Astrocyte (in vitro differentiated cells and primary cell): Measurements from ENCODE around the gene MYOCD. TPM values are rescaled to one million over a fixed set of nuclear protein-coding genes. Genes with fewer than 3 reads are reported as not detected.

Experiments
- DNase-seq: peaks from one replicate; pipeline ENCODE4 v3.0.0-alpha.2; 2010; ENCODE audit warnings: low read depth
- FAIRE-seq: peaks from 2 replicates; lab custom pipeline; 2011; peaks lifted over from hg19 to GRCh38; lab: Jason Lieb, UNC
- H2AFZ ChIP-seq: 2 replicates; pipeline ENCODE4 v1.6.0; 2012; ENCODE audit warnings: low read depth, low read length, inconsistent platforms
- H3K27ac ChIP-seq: 2 replicates; pipeline ENCODE4 v1.5.1; 2011; ENCODE audit warnings: low read depth, low read length, inconsistent platforms
- H3K27me3 ChIP-seq: 2 replicates; pipeline ENCODE4 v1.6.0; 2011; ENCODE audit warnings: low read length, inconsistent platforms; ENCODE audit not compliant: insufficient read depth
- H3K36me3 ChIP-seq: 2 replicates; pipeline ENCODE4 v1.5.1; 2011; ENCODE audit warnings: low read length, inconsistent platforms; ENCODE audit not compliant: insufficient read depth
- H3K4me1 ChIP-seq: 2 replicates; pipeline ENCODE4 v1.5.1; 2011; ENCODE audit warnings: low read length, inconsistent platforms; ENCODE audit not compliant: insufficient read depth
- H3K4me2 ChIP-seq: 2 replicates; pipeline ENCODE4 v1.6.0; 2012; ENCODE audit warnings: low read length, inconsistent platforms
- H3K4me3 ChIP-seq: 2 replicates; pipeline ENCODE4 v1.5.1; 2011; ENCODE audit warnings: low read depth, mild to moderate bottlenecking, low read length, inconsistent platforms; ENCODE audit not compliant: insufficient read depth
- H3K79me2 ChIP-seq: 2 replicates; pipeline ENCODE4 v1.6.0; 2012; ENCODE audit warnings: mild to moderate bottlenecking, low read length, inconsistent platforms; ENCODE audit not compliant: insufficient read depth
- H3K9ac ChIP-seq: 2 replicates; pipeline ENCODE4 v1.6.0; 2012; ENCODE audit warnings: mild to moderate bottlenecking, low read length, inconsistent platforms
- H3K9me3 ChIP-seq: 2 replicates; pipeline ENCODE4 v1.5.1; 2012; ENCODE audit warnings: low read depth, mild to moderate bottlenecking, low read length, inconsistent platforms; ENCODE audit not compliant: insufficient read depth
- H4K20me1 ChIP-seq: 2 replicates; pipeline ENCODE4 v1.6.0; 2012; ENCODE audit warnings: low read length, inconsistent platforms; ENCODE audit not compliant: insufficient read depth
- H3K27ac Mint-ChIP-seq: one replicate; pipeline ENCODE4 v1.8.0; 2021; ENCODE audit warnings: mild to moderate bottlenecking, mixed read lengths; ENCODE audit not compliant: unreplicated experiment
- H3K27me3 Mint-ChIP-seq: one replicate; pipeline ENCODE4 v1.8.0; 2021; ENCODE audit warnings: low read depth, mixed read lengths; ENCODE audit not compliant: unreplicated experiment
- H3K36me3 Mint-ChIP-seq: one replicate; pipeline ENCODE4 v1.8.0; 2021; ENCODE audit warnings: low read depth, mixed read lengths; ENCODE audit not compliant: unreplicated experiment
- H3K4me1 Mint-ChIP-seq: one replicate; pipeline ENCODE4 v1.8.0; 2021; ENCODE audit warnings: low read depth, mixed read lengths; ENCODE audit not compliant: unreplicated experiment
- H3K4me3 Mint-ChIP-seq: one replicate; pipeline ENCODE4 v1.8.0; 2021; ENCODE audit warnings: mild to moderate bottlenecking, moderate library complexity, mixed read lengths; ENCODE audit not compliant: unreplicated experiment
- H3K9me3 Mint-ChIP-seq: one replicate; pipeline ENCODE4 v1.8.0; 2021; ENCODE audit warnings: mild to moderate bottlenecking, mixed read lengths; ENCODE audit not compliant: unreplicated experiment
- EZH2 ChIP-seq: IDR thresholded peaks from 2 replicates; pipeline ENCODE4 v1.6.1; 2012; ENCODE audit warnings: mild to moderate bottlenecking, low read length, inconsistent platforms; ENCODE audit not compliant: insufficient read depth
- total RNA-seq: library from RNA; stranded (reverse); gene quantifications from 2 replicates; pipeline ENCODE4 v1.2.1, GENCODE V29; 2021
- TF ChIP-seq, protein P1 (sequence below): IDR thresholded peaks from 2 replicates; pipeline ENCODE4 v1.5.1; 2011; ENCODE audit warnings: low read depth, mild to moderate bottlenecking, inconsistent platforms, low read length, moderate library complexity; ENCODE audit not compliant: insufficient read depth

MYOCD gene
- total RNA-seq, 1 donor from 2014 or later: 2.8 TPM

DNA sequence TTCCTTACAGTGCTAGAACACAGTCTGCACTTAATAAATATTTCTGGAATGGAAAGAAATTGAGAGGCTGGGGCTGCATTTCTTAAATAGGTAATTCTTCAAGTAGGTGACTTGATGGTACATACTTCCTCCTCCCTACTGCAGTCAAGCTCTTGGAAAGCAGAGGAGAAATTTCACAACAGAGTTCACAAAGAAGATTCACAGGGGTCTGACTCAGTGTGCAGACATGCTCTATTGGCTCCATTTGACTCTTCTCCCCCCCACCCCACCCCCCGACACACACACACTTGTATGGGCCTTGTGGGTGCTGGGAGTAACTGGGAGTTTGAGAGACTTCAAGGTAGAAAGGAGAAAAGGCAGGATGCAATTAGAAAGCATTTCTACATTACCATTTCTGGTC lies 6.2 kb upstream of the MYOCD start:
- no peak overlapping the region for H3K4me3 ChIP-seq
- no peak overlapping the region for H3K4me2 ChIP-seq
- Mint-ChIP-seq H3K36me3 (no peaks in the 10 kb centered on the region), H3K27me3 (peaks cover 14% of the 10 kb centered on the region), H3K4me1 (peaks cover 10% of the 10 kb centered on the region), H3K9me3 (no peaks in the 10 kb centered on the region), H3K27ac (no peak overlapping the region), H3K4me3 (no peak overlapping the region)
- H3K4me1 ChIP-seq: no peaks in the 10 kb centered on the region
- FAIRE-seq (no peak), DNase-seq (peak; percentile 62)
- no peak overlapping the region for H3K27ac ChIP-seq
- peaks cover 7% of the 10 kb centered on the region for H3K27me3 ChIP-seq
- TF ChIP-seq, protein P1, sequence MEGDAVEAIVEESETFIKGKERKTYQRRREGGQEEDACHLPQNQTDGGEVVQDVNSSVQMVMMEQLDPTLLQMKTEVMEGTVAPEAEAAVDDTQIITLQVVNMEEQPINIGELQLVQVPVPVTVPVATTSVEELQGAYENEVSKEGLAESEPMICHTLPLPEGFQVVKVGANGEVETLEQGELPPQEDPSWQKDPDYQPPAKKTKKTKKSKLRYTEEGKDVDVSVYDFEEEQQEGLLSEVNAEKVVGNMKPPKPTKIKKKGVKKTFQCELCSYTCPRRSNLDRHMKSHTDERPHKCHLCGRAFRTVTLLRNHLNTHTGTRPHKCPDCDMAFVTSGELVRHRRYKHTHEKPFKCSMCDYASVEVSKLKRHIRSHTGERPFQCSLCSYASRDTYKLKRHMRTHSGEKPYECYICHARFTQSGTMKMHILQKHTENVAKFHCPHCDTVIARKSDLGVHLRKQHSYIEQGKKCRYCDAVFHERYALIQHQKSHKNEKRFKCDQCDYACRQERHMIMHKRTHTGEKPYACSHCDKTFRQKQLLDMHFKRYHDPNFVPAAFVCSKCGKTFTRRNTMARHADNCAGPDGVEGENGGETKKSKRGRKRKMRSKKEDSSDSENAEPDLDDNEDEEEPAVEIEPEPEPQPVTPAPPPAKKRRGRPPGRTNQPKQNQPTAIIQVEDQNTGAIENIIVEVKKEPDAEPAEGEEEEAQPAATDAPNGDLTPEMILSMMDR: no peak
- no peak for TF ChIP-seq EZH2
- no peaks in the 10 kb centered on the region for H3K36me3 ChIP-seq
- H3K9ac ChIP-seq: no peak overlapping the region
- no peaks in the 10 kb centered on the region for H3K79me2 ChIP-seq
- H4K20me1 ChIP-seq: no peaks in the 10 kb centered on the region
- no peaks in the 10 kb centered on the region for H3K9me3 ChIP-seq
- H2AFZ ChIP-seq: no peak overlapping the region

DNA sequence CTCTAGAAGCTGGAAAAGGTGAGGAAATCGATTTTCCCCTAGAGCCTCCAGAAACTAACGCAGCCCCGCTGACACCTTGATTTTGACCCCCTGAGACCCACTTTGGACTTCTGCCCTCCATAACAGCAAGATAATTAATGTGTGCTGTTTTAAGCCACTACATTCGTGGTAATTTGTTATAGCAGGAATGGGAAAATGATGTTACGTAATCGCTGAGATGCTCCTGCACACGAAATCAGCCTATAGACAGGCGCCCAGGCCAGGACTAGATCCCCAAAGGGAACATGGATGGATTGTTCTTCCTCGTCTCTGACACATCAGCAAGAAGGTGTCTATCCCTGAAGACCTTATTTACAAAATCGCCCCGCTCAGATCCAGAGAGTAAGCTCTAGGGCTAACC lies 1.4 kb upstream of the MYOCD start:
- H3K4me2 ChIP-seq: peak overlapping the region; percentile 100
- FAIRE-seq: no peak
- no peaks in the 10 kb centered on the region for H3K9me3 ChIP-seq
- H3K27me3 Mint-ChIP-seq: peaks cover 16% of the 10 kb centered on the region
- no peak overlapping the region for H3K4me3 ChIP-seq
- H3K36me3 Mint-ChIP-seq: no peaks in the 10 kb centered on the region
- H3K4me1 ChIP-seq: peaks cover 7% of the 10 kb centered on the region
- no peak for TF ChIP-seq EZH2
- TF ChIP-seq, protein P1: no peak
- H4K20me1 ChIP-seq: no peaks in the 10 kb centered on the region
- H3K9ac ChIP-seq: no peak overlapping the region
- H3K4me1 Mint-ChIP-seq: peaks cover 5% of the 10 kb centered on the region
- H3K79me2 ChIP-seq: no peaks in the 10 kb centered on the region
- peaks cover 13% of the 10 kb centered on the region for H3K27me3 ChIP-seq
- H3K27ac ChIP-seq: no peak overlapping the region
- H3K36me3 ChIP-seq: no peaks in the 10 kb centered on the region
- no peak overlapping the region for H3K27ac Mint-ChIP-seq
- DNase-seq: no peak
- H2AFZ ChIP-seq: no peak overlapping the region
- no peaks in the 10 kb centered on the region for H3K9me3 Mint-ChIP-seq
- peak overlapping the region; percentile 81 for H3K4me3 Mint-ChIP-seq

DNA sequence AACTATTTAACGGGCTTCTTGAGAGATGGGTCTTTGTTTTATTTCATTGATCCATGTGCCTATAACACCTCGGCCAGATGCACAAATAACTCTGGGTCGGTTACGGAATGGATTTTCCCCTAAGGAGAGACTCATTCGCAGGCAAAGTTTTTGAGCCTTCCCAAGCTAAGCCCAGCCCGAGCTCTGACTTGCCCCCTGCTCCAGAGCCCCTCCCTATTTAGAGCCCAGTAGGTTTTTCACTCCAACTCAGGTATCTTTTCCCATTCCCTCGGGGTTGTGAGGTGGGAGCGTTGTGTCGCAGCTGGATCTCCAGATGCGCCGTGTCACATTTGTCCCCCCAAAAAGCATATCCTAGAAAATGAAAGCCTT lies 812 bp upstream of the MYOCD start:
- H3K27me3 ChIP-seq: peaks cover 13% of the 10 kb centered on the region
- H3K4me1 ChIP-seq: peaks cover 7% of the 10 kb centered on the region
- Mint-ChIP-seq H3K27ac (no peak overlapping the region), H3K9me3 (no peaks in the 10 kb centered on the region), H3K4me1 (peaks cover under 1% of the 10 kb centered on the region), H3K36me3 (no peaks in the 10 kb centered on the region), H3K4me3 (peak overlapping the region; percentile 81), H3K27me3 (peaks cover 16% of the 10 kb centered on the region)
- H3K36me3 ChIP-seq: no peaks in the 10 kb centered on the region
- peak overlapping the region; percentile 83 for H2AFZ ChIP-seq
- H3K27ac ChIP-seq: no peak overlapping the region
- H3K4me3 ChIP-seq: peak overlapping the region; percentile 75
- no peaks in the 10 kb centered on the region for H3K9me3 ChIP-seq
- FAIRE-seq: no peak
- H4K20me1 ChIP-seq: no peaks in the 10 kb centered on the region
- H3K79me2 ChIP-seq: no peaks in the 10 kb centered on the region
- peak overlapping the region; percentile 100 for H3K4me2 ChIP-seq
- TF ChIP-seq, protein P1: no peak
- TF ChIP-seq EZH2: no peak
- DNase-seq: no peak
- peak overlapping the region; percentile 86 for H3K9ac ChIP-seq
